GM10266 (cell line): ENCODE measurements around the gene ACSS1.

Source experiments
- DNase-seq: peaks from one replicate; pipeline ENCODE4 v3.0.0; 2012; ENCODE audit errors: extremely low spot score
- TF ChIP-seq, protein P1 (sequence below): IDR thresholded peaks from 2 replicates; pipeline ENCODE4 v1.5.1; 2012; ENCODE audit warnings: mild to moderate bottlenecking, low read depth; ENCODE audit not compliant: control insufficient read depth, insufficient read depth; ENCODE audit errors: missing control alignments

ACSS1 gene

DNA sequence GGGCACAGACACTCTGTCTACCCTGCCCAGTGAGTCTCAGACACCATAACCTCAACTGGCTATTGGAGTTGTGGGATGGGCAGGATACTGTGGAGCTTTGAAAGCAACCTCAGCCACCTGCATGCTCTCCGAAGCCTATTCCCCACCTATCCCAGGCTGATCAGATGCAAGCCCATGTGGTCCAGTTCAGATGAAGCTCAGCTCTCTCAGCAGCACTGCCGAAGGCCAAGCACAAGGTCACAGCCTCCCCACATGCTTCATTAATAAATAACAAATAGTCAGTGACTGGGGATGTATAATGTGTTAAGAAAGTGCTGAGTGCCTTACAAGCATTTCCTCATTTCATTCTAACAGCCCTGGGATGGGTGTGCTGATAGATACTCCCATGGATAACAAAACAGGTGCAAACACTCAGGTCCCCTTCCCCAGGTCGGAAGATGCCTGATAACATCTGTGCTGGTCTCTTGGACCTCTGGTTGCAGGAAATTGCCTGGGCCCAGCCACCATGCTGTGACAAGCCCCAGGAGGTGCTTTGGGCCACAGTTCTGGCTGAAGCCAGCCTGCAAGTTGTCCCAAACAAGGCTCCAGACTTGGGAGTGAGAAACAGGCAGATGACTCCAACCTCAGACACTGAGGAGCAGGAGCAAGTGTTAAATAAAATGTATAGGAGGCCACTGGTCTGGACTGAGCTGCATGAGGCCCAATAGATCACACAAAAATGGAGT is 3.7 kb downstream of the ACSS1 start:
- DNase-seq: no peak
- TF ChIP-seq, protein P1, sequence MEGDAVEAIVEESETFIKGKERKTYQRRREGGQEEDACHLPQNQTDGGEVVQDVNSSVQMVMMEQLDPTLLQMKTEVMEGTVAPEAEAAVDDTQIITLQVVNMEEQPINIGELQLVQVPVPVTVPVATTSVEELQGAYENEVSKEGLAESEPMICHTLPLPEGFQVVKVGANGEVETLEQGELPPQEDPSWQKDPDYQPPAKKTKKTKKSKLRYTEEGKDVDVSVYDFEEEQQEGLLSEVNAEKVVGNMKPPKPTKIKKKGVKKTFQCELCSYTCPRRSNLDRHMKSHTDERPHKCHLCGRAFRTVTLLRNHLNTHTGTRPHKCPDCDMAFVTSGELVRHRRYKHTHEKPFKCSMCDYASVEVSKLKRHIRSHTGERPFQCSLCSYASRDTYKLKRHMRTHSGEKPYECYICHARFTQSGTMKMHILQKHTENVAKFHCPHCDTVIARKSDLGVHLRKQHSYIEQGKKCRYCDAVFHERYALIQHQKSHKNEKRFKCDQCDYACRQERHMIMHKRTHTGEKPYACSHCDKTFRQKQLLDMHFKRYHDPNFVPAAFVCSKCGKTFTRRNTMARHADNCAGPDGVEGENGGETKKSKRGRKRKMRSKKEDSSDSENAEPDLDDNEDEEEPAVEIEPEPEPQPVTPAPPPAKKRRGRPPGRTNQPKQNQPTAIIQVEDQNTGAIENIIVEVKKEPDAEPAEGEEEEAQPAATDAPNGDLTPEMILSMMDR: no peak

DNA sequence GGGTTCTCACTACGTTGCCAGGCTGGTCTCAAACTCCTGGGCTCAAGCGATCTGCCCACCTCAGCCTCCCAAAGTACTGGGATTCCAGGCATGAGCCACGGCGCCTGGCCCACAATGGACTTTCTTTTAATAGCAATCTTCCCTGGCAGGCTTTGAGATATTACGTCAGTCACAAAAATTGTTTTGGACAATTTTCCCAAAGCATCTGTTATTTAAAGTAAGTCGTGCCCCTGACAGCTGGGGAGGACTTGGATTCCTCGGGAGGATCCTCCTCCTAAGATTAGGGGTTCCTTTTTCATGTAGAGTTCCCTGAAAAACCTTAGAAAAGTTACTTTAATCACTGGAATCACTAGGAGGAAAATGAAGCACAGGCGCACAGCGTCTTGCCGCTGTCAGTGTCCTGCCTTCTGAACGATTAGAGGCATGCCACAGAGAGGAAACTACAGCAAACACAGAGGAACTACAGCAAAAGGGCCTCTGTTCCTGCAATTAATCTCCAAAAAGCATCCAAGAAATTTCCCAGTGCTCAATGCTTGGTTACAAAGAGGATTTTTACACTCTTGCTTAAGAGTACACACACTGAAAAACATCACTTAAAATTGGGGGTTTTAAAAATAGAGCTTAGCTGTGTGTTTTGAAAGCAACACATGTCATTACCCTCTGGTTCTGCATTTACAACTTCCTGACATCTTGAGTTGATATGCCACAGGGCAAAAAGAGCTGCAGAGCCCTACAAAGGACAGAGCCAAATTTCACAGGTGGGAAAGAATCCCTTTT is 4.5 kb downstream of the ACSS1 start:
- TF ChIP-seq, protein P1: no peak
- DNase-seq: no peak

DNA sequence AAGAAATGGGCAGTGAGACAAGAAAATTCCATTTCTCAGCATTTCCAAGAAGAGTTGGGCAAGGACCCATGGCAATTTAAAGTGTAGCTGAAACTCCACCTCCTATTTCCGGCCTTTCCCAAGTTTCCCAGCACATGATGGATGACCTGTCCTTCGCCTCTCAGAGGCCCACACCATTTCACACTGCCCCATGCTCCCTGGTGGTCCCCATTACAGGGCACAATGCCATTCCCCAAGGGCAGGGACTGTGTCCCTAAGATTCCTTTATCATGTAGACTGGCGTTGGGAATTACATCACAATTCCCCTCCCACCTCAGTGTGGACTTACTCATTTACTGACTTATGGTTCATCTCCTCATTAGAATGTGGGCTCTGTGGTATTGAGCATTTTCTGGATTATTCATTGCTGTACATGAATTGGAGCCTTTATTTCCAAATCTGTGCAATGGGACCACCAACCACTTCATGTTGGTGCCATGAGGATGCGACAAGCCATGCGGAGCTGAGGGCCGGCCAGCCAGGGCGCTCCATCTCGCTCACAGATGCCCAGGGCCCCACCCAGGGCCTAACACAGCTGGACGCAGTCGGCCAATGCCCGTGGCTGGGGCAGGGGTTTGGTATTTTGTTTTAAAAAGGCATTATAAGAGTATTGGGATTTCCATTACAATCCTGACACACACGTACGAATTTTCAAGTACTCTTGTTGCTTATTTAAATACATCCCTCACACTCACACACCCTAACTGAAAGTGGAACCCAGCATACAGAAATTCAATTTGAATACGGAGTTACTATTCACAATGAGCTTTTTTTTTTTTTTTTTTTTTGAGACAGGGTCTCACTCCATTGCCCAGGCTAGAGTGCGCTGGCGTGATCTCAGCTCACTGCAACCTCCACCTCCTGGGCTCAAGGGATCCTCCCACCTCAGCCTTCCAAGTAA is 5.4 kb downstream of the ACSS1 start:
- TF ChIP-seq, protein P1: no peak
- DNase-seq: peak; percentile 55

DNA sequence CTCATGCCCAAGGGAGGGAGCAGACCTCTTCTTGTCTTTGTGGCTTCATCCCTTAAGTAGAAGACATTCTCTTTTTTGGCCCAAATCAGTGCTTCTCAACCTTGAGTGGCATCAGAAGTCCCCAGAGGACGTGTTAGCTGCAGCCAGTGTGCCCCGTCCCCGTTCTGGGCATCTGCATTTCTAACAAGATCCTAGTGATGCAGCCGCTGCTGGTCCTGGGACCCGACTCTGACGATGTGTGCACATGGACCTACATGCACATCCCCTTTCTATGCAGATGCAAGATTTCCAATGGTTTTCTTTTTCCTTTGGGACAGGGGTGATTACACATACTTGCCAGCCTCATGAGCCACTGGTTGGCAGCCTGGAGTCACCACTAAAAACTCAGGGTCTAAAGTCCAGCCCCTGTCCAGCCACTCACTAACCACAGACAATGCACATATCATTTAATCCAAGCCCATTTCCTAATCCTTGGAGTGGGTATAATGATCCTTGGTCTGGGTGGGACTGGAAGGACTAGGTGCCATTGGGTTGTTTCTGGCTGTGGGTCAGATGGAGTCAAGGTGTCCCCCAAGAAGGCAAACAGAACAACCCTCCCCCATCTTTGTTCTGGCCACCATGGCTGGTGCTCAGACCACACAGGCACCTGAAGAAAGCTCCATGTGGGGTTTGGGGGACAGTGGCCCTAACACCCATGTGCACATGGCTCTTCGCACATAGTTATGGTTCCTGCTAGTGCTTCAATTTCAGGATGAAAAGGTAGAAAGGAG is 6.4 kb downstream of the ACSS1 start:
- DNase-seq: no peak
- TF ChIP-seq, protein P1: no peak

DNA sequence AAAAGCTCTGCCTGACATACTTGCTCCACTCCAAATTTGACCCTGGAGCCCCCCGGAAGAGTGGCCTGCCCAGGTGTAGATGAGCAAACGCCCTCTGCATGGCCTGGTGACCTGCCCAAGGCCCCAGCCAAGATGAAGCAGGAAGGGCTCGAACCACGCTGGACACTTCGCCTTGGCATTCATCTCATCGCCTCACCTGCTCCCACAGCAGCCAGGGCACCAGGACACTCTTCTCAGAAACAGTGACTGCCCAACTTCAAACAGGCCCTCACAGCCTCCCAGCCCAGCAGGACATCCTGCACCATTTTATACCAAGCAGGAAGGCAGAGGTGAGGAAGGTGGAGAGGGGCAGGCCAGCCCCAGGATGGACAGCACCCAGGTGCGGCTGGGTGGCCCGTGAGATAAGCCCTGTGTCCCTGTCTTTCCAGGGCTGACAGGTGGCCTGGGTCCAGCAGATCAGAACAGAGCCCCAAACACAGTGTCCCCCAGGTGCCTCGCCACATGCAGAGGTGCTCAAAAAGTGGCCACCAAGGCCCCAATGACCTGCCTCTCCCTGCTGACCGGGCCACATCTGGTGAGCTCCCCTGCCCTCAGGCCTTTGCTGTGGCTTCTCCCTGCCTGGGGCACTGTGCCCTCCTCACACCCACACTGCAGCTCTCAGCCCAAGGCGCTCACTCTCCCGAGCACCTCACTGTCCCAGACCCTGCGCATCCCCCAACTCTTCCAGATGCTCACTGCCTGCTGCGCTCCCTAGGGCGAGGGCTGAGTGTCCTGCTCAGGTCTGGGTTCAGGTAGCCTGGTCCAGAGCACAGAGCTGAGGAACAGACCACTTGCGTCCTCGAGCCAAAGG is 7.2 kb downstream of the ACSS1 start:
- TF ChIP-seq, protein P1: no peak
- no peak for DNase-seq

DNA sequence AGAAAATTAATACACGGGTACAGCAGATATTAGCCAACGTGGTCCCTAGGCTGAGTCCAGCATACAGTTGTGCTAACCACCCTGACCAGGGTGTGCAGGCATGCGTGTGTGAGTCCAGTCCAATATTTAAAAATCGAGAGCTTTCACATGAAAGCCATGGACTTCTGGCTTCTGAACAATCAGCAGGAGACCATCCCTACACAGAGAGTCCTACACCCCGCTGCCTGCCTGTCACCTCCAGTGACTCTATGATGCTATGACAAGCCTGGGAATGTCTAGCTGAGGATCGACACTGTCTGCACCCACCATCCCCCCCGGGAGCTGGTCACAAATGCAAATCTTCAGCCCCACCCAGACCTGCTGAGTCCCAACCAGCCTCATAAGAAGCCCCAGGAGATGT is 7.9 kb downstream of the ACSS1 start:
- DNase-seq: no peak
- TF ChIP-seq, protein P1: no peak
